ENCODE data around the gene SEMA4B. TPM values are rescaled to one million over a fixed set of nuclear protein-coding genes. Genes with fewer than 3 reads are reported as not detected.
"Not testable (repeated sequence)": the region's sequence is repeated elsewhere in the genome, so short reads cannot be mapped to it uniquely, and the experiment has no call there.

The SEMA4B gene
- total RNA-seq, 1 donor from 2014 or later: 35.4 TPM

DNA sequence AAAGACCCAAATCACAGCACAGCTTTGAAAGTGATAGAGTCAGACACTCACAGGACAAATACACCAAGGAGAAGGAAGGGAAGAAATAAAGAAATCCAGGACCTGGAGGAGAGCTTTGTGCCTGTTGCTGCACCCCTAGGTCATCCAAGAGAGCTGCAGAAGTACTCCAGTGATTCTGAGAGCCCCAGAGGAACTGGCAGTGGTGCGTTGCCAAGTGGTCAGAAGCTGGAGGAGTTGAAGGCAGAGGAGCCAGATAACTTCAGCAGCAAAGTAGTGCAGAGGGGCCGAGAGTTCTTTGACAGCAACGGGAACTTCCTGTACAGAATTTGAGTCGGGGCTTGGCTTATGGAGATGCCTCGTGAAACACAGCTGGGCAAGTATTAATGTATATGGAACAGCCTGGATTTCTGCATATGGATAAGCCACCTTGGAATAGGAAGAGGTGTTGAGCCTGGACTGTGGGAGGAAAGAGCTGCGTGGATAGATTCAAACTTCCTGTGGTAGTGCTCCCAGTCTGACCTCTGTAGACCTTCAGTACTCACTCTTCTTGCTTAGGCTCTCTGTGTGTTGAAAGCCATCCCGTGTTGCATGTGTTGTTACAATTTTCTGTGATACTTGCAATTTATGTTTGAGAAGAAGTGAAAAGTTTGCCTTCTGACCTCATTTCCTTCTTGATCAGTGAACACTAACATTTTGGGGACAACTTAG is 70.5 kb downstream of the SEMA4B start:
- H3K27me3 Mint-ChIP-seq (ENCODE audit: low read depth): no peaks in the 10 kb centered on the region
- H3K27ac Mint-ChIP-seq: no peak overlapping the region
- peaks cover 36% of the 10 kb centered on the region for H3K36me3 Mint-ChIP-seq
- TF ChIP-seq, protein P1, sequence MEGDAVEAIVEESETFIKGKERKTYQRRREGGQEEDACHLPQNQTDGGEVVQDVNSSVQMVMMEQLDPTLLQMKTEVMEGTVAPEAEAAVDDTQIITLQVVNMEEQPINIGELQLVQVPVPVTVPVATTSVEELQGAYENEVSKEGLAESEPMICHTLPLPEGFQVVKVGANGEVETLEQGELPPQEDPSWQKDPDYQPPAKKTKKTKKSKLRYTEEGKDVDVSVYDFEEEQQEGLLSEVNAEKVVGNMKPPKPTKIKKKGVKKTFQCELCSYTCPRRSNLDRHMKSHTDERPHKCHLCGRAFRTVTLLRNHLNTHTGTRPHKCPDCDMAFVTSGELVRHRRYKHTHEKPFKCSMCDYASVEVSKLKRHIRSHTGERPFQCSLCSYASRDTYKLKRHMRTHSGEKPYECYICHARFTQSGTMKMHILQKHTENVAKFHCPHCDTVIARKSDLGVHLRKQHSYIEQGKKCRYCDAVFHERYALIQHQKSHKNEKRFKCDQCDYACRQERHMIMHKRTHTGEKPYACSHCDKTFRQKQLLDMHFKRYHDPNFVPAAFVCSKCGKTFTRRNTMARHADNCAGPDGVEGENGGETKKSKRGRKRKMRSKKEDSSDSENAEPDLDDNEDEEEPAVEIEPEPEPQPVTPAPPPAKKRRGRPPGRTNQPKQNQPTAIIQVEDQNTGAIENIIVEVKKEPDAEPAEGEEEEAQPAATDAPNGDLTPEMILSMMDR (IDR thresholded peaks at IDR 0.05; ENCODE audit: unreplicated experiment): no peak
- DNase-seq (ENCODE audit: low spot score in 2 of 2, unreplicated experiment in 2 of 2): no peak
- H3K9me3 Mint-ChIP-seq: no peaks in the 10 kb centered on the region
- H3K4me1 Mint-ChIP-seq: peaks cover 27% of the 10 kb centered on the region
- H3K4me3 Mint-ChIP-seq: no peak overlapping the region

DNA sequence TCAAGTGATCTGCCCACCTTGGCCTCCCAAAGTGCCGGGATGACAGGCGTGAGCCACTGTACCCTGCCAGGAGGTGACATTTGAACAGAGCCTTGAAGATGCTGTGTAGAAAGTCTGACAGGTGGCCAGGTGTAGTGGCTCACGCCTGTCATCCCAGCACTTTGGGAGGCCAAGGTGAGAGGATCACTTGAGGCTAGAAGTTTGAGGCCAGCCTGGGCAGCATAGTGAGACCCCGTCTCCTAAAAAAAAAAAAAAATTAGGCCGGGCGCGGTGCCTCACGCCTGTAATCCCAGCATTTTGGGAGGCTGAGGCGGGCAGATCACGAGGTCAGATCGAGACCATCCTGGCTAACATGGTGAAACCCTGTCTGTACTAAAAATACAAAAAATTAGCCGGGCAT is 77.3 kb downstream of the SEMA4B start:
- not testable (repeated sequence) for H3K4me3 Mint-ChIP-seq; H3K27me3 Mint-ChIP-seq (ENCODE audit: low read depth); DNase-seq (ENCODE audit: low spot score in 2 of 2, unreplicated experiment in 2 of 2); H3K27ac Mint-ChIP-seq; H3K9me3 Mint-ChIP-seq; H3K4me1 Mint-ChIP-seq
- peaks cover 13% of the 10 kb centered on the region for H3K36me3 Mint-ChIP-seq

Other genes with a start within 250 kb of the SEMA4B start
- gene ZNF710, start 200.0 kb upstream of the SEMA4B start, total RNA-seq: 30.3 to 31.7 TPM (median 30.4 TPM) in 3 replicates
- 126 to 132 TPM (median 127 TPM) in 3 replicates for gene IDH2, start 98.9 kb upstream of the SEMA4B start, total RNA-seq
- gene CIB1, start 32.6 kb downstream of the SEMA4B start, total RNA-seq: 16.9 to 18.1 TPM (median 17.6 TPM) in 3 replicates
- 8.0 to 9.2 TPM (median 8.4 TPM) in 3 replicates for gene GDPGP1, start 32.9 kb downstream of the SEMA4B start, total RNA-seq
- gene TTLL13, start 48.2 kb downstream of the SEMA4B start, total RNA-seq: 0.33 to 0.77 TPM (median 0.47 TPM) in 3 replicates
- gene NGRN, start 64.3 kb downstream of the SEMA4B start, total RNA-seq: 91.9 to 93.4 TPM (median 92.8 TPM) in 3 replicates
- gene ZNF774, start 151.0 kb downstream of the SEMA4B start, total RNA-seq: 7.4 to 10.0 TPM (median 8.0 TPM) in 3 replicates
- gene IQGAP1, start 186.9 kb downstream of the SEMA4B start, total RNA-seq: 104 to 110 TPM (median 105 TPM) in 3 replicates